ENCODE measurements around the gene NUP37.
"Not testable (repeated sequence)": the region's sequence is repeated elsewhere in the genome, so short reads cannot be mapped to it uniquely, and the experiment has no call there.

NUP37 gene, protein sequence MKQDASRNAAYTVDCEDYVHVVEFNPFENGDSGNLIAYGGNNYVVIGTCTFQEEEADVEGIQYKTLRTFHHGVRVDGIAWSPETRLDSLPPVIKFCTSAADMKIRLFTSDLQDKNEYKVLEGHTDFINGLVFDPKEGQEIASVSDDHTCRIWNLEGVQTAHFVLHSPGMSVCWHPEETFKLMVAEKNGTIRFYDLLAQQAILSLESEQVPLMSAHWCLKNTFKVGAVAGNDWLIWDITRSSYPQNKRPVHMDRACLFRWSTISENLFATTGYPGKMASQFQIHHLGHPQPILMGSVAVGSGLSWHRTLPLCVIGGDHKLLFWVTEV

GRCh38 chr12:102119674-102120563, at the start of gene NUP37, which contains the start of gene PARPBP:
NUP37 (minus strand) TSS chr12:102120114; CDS start chr12:102118518, 1,596 bp downstream.
PARPBP (plus strand) TSS chr12:102120183; CDS start chr12:102123889, 3,706 bp downstream.
- TF ChIP-seq MYC (IDR thresholded peaks at IDR 0.05; ENCODE audit: low read depth, low read length) (peak; percentile 75), MAX (IDR thresholded peaks at IDR 0.05; ENCODE audit: low read depth, low read length) (peak; percentile 59), CTCF (IDR thresholded peaks at IDR 0.05; ENCODE audit: low read depth, low read length) (no peak), POLR2A (IDR thresholded peaks at IDR 0.05; ENCODE audit: extremely low read depth, insufficient read length) (peak; percentile 95)

DNA sequence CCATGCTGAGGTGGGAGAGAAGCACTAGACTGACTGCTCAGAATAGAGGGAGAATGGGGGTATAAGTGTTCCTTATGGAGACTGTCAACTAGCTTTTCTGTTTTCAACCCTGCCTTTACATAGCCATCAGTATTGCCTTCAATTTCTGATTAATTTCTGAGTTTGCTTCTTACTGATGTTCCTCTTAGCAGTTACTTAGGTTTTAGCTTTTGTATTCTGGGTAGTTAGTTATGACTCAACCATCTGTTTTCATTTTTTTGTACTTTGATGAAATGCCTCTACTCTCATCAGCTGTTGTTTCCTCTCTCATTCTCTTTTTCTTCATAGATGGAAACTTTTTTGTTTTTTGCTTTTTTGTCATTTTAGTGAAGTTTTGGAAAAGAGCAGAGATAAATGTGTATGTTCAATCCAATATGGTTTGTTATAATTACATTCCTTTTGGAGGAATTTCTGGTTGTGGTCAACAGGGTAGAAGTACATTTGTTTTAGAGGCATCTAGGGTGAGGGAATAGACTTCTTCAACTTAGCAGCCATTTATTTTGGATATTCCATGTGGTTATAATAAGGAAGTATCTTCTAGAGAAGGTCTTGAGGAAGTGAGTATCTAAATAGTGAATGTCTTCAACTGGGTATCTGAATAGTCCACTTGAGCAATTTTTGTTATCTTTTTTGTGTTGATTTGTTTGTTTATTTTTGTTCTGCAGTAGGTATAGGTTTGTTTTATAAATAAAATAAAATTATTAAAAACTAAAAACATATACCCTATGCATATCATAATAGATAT, 48.1 kb upstream of the NUP37 start:
- DNase-seq (ENCODE audit: low read depth): no peak
- TF ChIP-seq CTCF (IDR thresholded peaks at IDR 0.05; ENCODE audit: low read depth, low read length) (no peak), POLR2A (IDR thresholded peaks at IDR 0.05; ENCODE audit: extremely low read depth, insufficient read length) (no peak), MAX (IDR thresholded peaks at IDR 0.05; ENCODE audit: low read depth, low read length) (no peak), MYC (IDR thresholded peaks at IDR 0.05; ENCODE audit: low read depth, low read length) (no peak)
- H3K4me3 ChIP-seq (ENCODE audit: low read depth, low read length): no peak overlapping the region

More at GRCh38 chr12:102119674-102120563, at the start of gene NUP37, which contains the start of gene PARPBP:
- H3K4me3 ChIP-seq (ENCODE audit: low read depth, low read length): peak within 1 kb of the TSS; percentile 80
- peak; percentile 98 for DNase-seq (ENCODE audit: low read depth)

DNA sequence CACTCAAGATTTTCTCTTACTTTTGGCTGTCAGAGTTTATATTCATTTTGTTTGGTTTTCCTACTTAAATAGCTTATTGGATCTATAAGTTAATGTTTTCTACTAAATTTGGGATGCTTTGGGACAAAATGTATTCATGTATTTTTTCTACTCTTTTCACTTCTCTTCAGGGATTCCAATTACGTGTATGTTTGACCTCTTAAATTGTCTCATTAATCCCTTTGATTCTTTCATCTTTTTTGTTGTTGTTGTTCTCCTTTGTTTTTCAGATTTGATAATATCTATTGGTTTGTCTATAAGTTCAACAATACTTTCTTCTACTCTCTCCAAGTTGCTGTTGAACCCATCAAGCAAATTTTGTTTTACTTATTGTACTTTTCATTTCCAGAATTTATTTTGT, 43.5 kb upstream of the NUP37 start:
- TF ChIP-seq MYC (IDR thresholded peaks at IDR 0.05; ENCODE audit: low read depth, low read length) (no peak), POLR2A (IDR thresholded peaks at IDR 0.05; ENCODE audit: extremely low read depth, insufficient read length) (no peak), CTCF (IDR thresholded peaks at IDR 0.05; ENCODE audit: low read depth, low read length) (no peak), MAX (IDR thresholded peaks at IDR 0.05; ENCODE audit: low read depth, low read length) (no peak)
- no peak for DNase-seq (ENCODE audit: low read depth)
- no peak overlapping the region for H3K4me3 ChIP-seq (ENCODE audit: low read depth, low read length)

DNA sequence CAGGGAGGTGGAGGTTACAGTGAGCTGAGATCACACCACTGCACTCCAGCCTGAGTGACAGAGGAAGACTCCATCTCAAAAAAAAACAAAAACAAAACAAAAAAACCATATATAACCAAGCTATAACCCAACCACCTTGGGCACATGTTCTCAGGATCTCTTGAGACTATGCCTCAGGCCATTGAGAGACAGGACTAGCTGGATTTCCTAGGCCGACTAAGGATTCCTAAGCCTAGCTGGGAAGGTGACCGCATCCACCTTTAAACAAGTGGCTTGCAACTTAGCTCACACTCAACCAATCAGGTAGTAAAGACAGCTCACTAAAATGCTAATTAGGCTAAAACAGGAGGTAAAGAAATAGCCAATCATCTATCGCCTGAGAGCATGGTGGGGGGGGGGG, 35.3 kb upstream of the NUP37 start:
- not testable (repeated sequence) for DNase-seq (ENCODE audit: low read depth); H3K4me3 ChIP-seq (ENCODE audit: low read depth, low read length)

GRCh38 chr12:102147062-102147587, 27.2 kb upstream of the NUP37 start:
- not testable (repeated sequence) for H3K4me3 ChIP-seq (ENCODE audit: low read depth, low read length); DNase-seq (ENCODE audit: low read depth)

- no peak for DNase-seq (ENCODE audit: low read depth)
- TF ChIP-seq MAX (IDR thresholded peaks at IDR 0.05; ENCODE audit: low read depth, low read length): no peak
- TF ChIP-seq POLR2A (IDR thresholded peaks at IDR 0.05; ENCODE audit: extremely low read depth, insufficient read length): no peak
- TF ChIP-seq CTCF (IDR thresholded peaks at IDR 0.05; ENCODE audit: low read depth, low read length): no peak
Measured at GRCh38 chr12:102144221-102144620, 24.3 kb upstream of the NUP37 start.

GRCh38 chr12:102142866-102143373, 23.0 kb upstream of the NUP37 start:
- not testable (repeated sequence) for H3K4me3 ChIP-seq (ENCODE audit: low read depth, low read length); DNase-seq (ENCODE audit: low read depth)

More at GRCh38 chr12:102144221-102144620, 24.3 kb upstream of the NUP37 start:
- H3K4me3 ChIP-seq (ENCODE audit: low read depth, low read length): no peak overlapping the region

GRCh38 chr12:102137619-102138018, 17.7 kb upstream of the NUP37 start:
- DNase-seq (ENCODE audit: low read depth); H3K4me3 ChIP-seq (ENCODE audit: low read depth, low read length): not testable (repeated sequence)

GRCh38 chr12:102131442-102131841, 11.5 kb upstream of the NUP37 start:
- not testable (repeated sequence) for DNase-seq (ENCODE audit: low read depth); H3K4me3 ChIP-seq (ENCODE audit: low read depth, low read length)

GRCh38 chr12:102130720-102131119, 10.8 kb upstream of the NUP37 start:
- DNase-seq (ENCODE audit: low read depth); H3K4me3 ChIP-seq (ENCODE audit: low read depth, low read length): not testable (repeated sequence)

Data from NB4 (cell line).